Right renal cortex interstitium (tissue), 3 donors: ENCODE data around the gene RFPL1. TPM values are rescaled to one million over a fixed set of nuclear protein-coding genes. Genes with fewer than 3 reads are reported as not detected.
"Not testable (repeated sequence)": the region's sequence is repeated elsewhere in the genome, so short reads cannot be mapped to it uniquely, and the experiment has no call there.

Experiments
- DNase-seq, 3 donors: peaks; one replicate each; pipeline ENCODE4 v3.0.0-alpha.2; 2013; ENCODE audit warnings: low read depth in 3 of 3, low spot score in 2 of 3
- polyA plus RNA-seq, 3 donors: library from polyadenylated mRNA; unstranded; fragments of 120-200 nt; gene quantifications; one replicate each; pipeline ENCODE4 v1.2.1, GENCODE V29; 2013; ENCODE audit not compliant: insufficient read length in 3 of 3

Gene RFPL1
- 1 to 10 TPM; 1.1 to 1.4 (median 1.2) TPM for polyA plus RNA-seq

DNA sequence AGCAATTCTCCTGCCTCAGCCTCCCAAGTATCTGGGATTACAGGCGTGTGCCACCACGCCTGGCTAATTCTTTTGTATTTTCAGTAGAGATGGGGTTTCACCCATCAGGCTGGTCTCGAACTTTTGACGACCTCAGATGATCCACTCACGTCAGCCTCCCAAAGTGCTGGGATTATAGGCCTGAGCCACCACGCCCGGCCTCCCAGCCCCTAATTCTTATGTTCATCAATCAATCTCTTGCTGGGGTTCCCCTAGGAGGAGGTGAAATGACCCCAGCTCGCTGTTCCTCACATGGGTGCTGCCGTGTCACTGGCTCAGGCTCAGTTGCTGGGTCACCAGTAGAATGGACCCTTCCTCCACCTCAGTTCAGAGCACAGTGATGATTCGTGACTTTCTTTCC, at the start of gene RFPL1:
TSS of gene RFPL1 (plus strand) at position 301 of the 400 bp plus-strand sequence.
- not testable (repeated sequence) for DNase-seq

DNA sequence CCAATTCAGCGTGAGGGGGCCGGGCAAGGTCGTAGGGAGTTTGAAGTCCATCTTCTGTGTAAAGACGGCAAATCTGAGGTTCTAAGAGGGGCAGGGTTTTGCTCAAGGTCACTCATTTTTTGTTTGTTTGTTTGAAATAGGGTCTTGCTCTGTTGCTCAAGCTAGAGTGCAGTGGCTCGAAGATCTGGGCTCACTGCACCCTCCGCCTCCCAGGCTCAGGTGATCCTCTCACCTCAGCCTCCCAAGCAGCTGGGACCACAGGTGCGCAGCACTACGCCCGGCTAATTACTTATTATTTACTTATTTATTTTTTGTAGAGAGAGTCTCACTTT, 49.7 kb upstream of the RFPL1 start:
- DNase-seq: no peak

DNA sequence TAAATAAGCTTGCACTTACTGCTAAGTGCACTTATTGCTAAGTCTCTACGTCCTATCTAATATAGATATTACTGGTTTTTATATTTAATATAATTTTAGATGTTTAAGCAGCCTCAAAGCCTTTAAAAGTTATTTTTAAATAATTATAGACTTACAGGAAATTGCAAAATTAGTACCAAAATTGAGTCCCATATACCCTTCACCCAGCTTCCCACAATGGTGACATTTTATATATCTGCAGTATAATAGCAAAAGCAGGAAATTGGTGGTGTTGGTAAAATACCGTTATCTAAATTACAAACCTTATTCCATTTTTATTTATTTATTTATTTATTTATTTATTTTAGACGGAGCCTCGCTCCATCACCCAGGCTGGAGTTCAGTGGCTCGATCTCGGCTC, 48.1 kb upstream of the RFPL1 start:
- DNase-seq: no peak

DNA sequence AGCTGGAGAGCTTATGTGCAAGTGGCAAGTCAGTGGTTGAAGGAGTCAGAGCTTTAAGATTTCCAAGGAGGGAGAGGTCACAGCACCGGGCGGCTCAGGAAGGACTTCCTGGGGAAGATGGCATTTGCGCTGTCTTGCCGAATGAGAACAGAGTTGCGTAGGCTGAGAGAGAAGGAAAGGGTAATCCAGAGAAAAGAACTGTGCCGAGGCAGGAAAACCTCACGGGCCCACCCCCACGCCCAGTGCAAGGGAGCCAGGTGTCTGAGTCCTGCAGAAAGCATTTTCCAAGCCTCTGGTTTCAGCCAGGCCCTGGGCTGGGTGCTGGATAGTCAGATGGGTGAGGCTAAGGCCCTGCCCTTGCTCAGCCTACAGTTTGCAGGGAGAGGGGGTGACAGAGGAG, 46.8 kb upstream of the RFPL1 start:
- no peak for DNase-seq

GRCh38 chr22:29393019-29393608, 45.3 kb upstream of the RFPL1 start:
- no peak for DNase-seq

DNA sequence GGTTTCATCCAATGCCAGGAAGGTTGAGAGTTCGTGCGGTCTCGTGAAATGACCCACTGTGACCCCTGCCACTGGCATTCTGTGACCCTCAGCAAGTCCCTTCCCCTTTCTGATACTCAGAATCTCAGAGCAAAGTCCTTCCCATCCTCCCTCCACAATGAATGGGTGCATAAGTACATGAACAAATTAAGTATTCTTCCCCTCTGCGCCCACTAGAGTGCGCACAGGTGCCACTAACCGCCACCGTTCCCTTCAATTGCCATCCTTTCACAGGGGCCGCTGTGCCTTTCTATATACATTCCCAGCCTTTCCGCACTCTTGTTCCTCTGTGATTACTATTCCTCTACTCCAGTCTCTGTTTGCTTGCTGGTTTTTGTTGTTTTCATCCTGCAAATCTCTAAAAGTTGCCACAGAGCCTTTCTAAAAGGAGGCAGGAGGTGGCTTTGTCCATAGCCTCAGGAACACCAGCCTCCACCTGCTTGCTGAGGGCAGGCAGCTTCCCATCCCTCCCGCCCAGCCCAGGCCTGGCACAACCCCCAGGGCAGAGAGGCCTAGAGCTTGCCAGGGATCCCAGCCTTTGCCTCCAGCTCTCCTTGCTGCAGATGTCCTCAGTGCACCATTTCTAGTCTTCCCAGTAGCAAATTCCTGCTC, 43.3 kb upstream of the RFPL1 start:
- DNase-seq: peak in 2 of 3 donors; percentile 57 to 66

- DNase-seq: no peak
These were observed 42.3 kb upstream of the RFPL1 start for GRCh38 chr22:29396126-29396525.

GRCh38 chr22:29397791-29398190, 40.6 kb upstream of the RFPL1 start:
- DNase-seq: no peak

DNA sequence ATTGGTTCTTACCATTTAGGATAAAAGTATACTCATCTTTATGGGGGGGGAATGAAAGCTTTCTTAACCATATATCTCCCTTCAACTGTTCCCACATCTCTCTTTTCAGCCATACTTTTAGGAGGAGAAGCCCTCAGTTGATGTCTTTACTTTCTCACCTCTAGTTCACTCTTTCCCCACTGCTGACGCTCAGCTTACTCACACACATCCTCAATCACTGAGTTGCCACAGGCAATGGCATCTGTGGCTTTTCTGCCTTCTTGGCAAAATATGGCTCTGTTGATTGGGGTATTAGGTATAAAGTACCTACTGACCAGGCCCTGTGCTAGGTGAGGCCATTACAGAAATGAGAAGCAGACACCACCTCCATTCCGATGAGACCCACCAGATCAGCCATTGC, 37.8 kb upstream of the RFPL1 start:
- DNase-seq: no peak

- DNase-seq: not testable (repeated sequence)
These were observed 36.8 kb upstream of the RFPL1 start for GRCh38 chr22:29401538-29401937.

DNA sequence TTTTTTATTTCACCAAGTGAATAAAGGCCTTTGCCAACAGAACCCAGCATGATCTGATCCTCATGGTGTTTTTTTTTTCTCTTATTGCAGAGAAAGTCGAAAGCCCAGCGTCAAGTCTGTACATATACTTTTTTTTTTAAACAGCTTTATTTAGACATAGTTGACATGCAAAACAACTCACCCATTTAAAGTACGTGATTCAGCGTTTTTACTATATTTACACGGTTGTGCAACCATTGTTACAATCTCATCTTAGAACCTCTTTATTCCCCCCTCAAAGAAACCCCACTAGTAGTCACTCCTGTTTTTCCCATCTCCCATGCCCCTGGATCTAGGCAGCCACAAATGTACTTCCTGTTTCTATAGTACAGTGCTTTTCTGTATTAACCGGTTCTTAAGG, 29.4 kb upstream of the RFPL1 start:
- no peak for DNase-seq

GRCh38 chr22:29411569-29412211, 26.7 kb upstream of the RFPL1 start:
- DNase-seq: not testable (repeated sequence)

GRCh38 chr22:29412772-29413171, 25.6 kb upstream of the RFPL1 start:
- DNase-seq: not testable (repeated sequence)

DNA sequence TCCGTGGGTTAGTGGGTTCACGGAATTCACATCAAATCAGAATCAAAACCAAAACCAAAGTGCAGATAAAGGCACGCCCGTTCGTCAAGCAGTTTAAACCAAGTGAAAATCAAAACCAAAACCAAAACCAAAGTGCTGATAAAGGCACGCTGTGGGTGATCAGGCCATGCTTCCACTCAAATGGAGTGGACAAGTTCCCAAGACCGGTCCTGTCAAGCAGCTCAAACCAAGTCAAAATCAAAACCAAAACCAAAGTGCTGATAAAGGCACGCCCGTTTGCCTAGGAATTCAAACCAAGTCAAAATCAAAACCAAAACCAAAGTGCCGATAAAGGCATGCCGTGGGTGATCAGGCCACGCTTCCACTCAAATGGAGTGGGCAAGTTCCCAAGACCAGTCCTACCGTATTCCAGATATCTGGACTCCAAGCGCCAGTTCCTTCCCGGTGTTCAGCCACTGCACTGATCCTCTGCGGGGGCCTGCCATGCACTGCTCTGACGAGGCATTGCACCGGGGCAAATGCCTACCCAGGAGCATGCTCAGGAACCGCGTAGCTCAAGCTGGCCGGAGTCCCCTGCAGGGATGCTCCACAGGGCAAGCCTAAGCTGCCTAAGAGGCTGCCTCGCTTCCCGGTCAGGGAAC, 23.3 kb upstream of the RFPL1 start:
- DNase-seq: not testable (repeated sequence)

- DNase-seq: not testable (repeated sequence)
These were observed 19.7 kb upstream of the RFPL1 start for GRCh38 chr22:29418704-29419103.

DNA sequence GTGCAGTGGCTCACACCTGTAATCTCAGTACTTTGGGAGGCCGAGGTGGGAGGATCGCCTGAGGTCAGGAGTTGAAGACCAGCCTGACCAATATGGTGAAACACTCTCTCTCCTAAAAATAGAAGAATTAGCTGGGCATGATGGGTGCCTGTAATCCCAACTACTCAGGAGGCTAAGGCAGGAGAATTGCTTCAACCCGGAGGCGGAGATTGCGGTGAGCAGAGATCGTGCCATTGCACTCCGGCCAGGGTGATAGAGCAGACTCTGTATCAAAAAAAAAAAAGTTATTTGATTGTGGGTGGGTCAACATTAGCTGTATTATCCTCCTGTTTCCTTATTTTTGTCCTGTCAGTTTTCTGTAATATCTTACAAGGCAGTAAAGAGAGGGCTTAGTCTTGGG, 11.9 kb upstream of the RFPL1 start:
- DNase-seq: no peak

GRCh38 chr22:29427176-29427760, 11.1 kb upstream of the RFPL1 start:
- DNase-seq: no peak

GRCh38 chr22:29431986-29432385, 6.4 kb upstream of the RFPL1 start:
- DNase-seq: no peak

DNA sequence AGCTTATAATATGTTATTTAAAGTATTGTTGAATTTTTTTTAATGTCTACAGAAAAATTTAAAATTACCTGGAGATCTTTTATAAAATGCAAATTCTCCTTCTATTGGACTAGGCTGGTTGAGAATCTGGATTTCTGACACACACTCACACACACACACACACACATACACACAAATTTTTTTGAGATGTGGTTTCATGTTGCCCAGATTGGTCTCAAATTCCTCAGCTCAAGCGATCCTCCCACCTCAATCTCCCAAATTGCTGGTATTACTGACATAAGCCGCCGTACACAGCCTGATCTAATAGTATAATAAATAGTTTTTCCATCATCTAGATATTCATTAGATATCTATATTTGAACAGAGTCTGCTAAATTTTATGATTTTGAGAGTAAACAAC, 4.5 kb upstream of the RFPL1 start:
- no peak for DNase-seq

- no peak for DNase-seq
These were observed 4.1 kb upstream of the RFPL1 start for GRCh38 chr22:29434288-29434687.
